Lower lobe of right lung (tissue), 2 donors: ENCODE data around the gene FGF22. TPM values are rescaled to one million over a fixed set of nuclear protein-coding genes. Genes with fewer than 3 reads are reported as not detected.

Source experiments
- ATAC-seq, 2 donors: fragments of 200-7000 bp; cut with Tn5 transposase; one replicate each; pipeline ENCODE4 v1.9.1; 2020 to 2022; ENCODE audit warnings: mild to moderate bottlenecking in 2 of 2, moderate library complexity in 2 of 2
- DNase-seq: peaks from one replicate; pipeline ENCODE4 v3.0.0-alpha.2; 2020
- H3K27ac ChIP-seq: fragments of 200-600 bp; one replicate; pipeline ENCODE4 v1.8.0; 2022
- H3K27me3 ChIP-seq: fragments of 200-600 bp; one replicate; pipeline ENCODE4 v1.8.0; 2022; ENCODE audit warnings: low read depth
- H3K36me3 ChIP-seq: fragments of 200-600 bp; one replicate; pipeline ENCODE4 v1.8.0; 2022; ENCODE audit warnings: mild to moderate bottlenecking
- H3K4me1 ChIP-seq: fragments of 200-600 bp; one replicate; pipeline ENCODE4 v1.8.0; 2022
- H3K4me3 ChIP-seq: fragments of 200-600 bp; one replicate; pipeline ENCODE4 v1.8.0; 2022; ENCODE audit warnings: mild to moderate bottlenecking
- H3K9me3 ChIP-seq: fragments of 200-600 bp; one replicate; pipeline ENCODE4 v1.8.0; 2022
- CTCF ChIP-seq: fragments of 200-600 bp; IDR thresholded peaks from one replicate; pipeline ENCODE4 v1.8.0; 2022; ENCODE audit warnings: antibody characterized with exemption, mild to moderate bottlenecking
- intact Hi-C: fragments of 100-400 bp; cut with DNase I; formaldehyde crosslinking; loops from one replicate; pipeline ENCODE4 v1.11.0; 2022
- total RNA-seq: library from RNA; stranded (reverse); fragmentation: NEBNext Ultra II Directional; extraction: Animal tissue kit (Norgen Biotek cat#: 25700); gene quantifications from one replicate; pipeline ENCODE4 v1.2.1, GENCODE V29; 2021
- donor health status: DM: no; HTN: yes; CAD: no; lungs with severe emphysema.

The FGF22 gene
- total RNA-seq, 1 donor from 2014 or later: 0.65 TPM

GRCh38 chr19:646779-647565 is 7.3 kb downstream of the FGF22 start:
- Histone ChIP-seq H3K27ac (no peak overlapping the region), H3K4me3 (no peak overlapping the region), H3K27me3 (no peaks in the 10 kb centered on the region), H3K4me1 (no peaks in the 10 kb centered on the region), H3K36me3 (peaks cover 71% of the 10 kb centered on the region), H3K9me3 (no peaks in the 10 kb centered on the region)
- intact Hi-C loops: no loop called here
- TF ChIP-seq CTCF: no peak
- DNase-seq (no peak), ATAC-seq (no peak)

- TF ChIP-seq CTCF: no peak
- intact Hi-C loops: no loop called here
- H3K4me1 ChIP-seq: no peaks in the 10 kb centered on the region
- H3K4me3 ChIP-seq: no peak overlapping the region
- ATAC-seq: no peak
- no peaks in the 10 kb centered on the region for H3K27me3 ChIP-seq
- H3K9me3 ChIP-seq: no peaks in the 10 kb centered on the region
- no peak for DNase-seq
- H3K36me3 ChIP-seq: peaks cover 78% of the 10 kb centered on the region
- no peak overlapping the region for H3K27ac ChIP-seq
Measured at GRCh38 chr19:647566-648284, 8.0 kb downstream of the FGF22 start.

- Histone ChIP-seq H3K4me3 (no peak overlapping the region), H3K36me3 (peaks cover 84% of the 10 kb centered on the region), H3K4me1 (no peaks in the 10 kb centered on the region), H3K27me3 (no peaks in the 10 kb centered on the region), H3K9me3 (no peaks in the 10 kb centered on the region), H3K27ac (no peak overlapping the region)
- DNase-seq (no peak), ATAC-seq (no peak)
- TF ChIP-seq CTCF: no peak
- intact Hi-C loops: no loop called here
Measured at GRCh38 chr19:648305-648704, 8.6 kb downstream of the FGF22 start.

- ATAC-seq: no peak
- no peaks in the 10 kb centered on the region for H3K9me3 ChIP-seq
- peaks cover 91% of the 10 kb centered on the region for H3K36me3 ChIP-seq
- H3K27me3 ChIP-seq: no peaks in the 10 kb centered on the region
- no peaks in the 10 kb centered on the region for H3K4me1 ChIP-seq
- DNase-seq: no peak
- H3K4me3 ChIP-seq: no peak overlapping the region
- no peak overlapping the region for H3K27ac ChIP-seq
- intact Hi-C loops: no loop called here
- TF ChIP-seq CTCF: no peak
Measured at GRCh38 chr19:648904-649801, 9.5 kb downstream of the FGF22 start.

GRCh38 chr19:650121-650520 is 10.4 kb downstream of the FGF22 start:
- H3K4me1 ChIP-seq: no peaks in the 10 kb centered on the region
- no peak for TF ChIP-seq CTCF
- intact Hi-C loops: no loop called here
- H3K27ac ChIP-seq: no peak overlapping the region
- ATAC-seq: no peak
- no peaks in the 10 kb centered on the region for H3K27me3 ChIP-seq
- no peaks in the 10 kb centered on the region for H3K9me3 ChIP-seq
- H3K4me3 ChIP-seq: no peak overlapping the region
- no peak for DNase-seq
- H3K36me3 ChIP-seq: peaks cover 93% of the 10 kb centered on the region
